ENCODE measurements around the gene TMPRSS3. TPM values are rescaled to one million over a fixed set of nuclear protein-coding genes. Genes with fewer than 3 reads are reported as not detected.

TMPRSS3 gene
- total RNA-seq, 4 donors from 2014 or later: not detected

GRCh38 chr21:42362198-42362597 is 33.7 kb downstream of the TMPRSS3 start:
- Histone ChIP-seq H3K27me3 (peaks cover 0 to 7% of the 10 kb centered on the region in 2 donors), H3K9me3 (peaks cover 0 to 20% (median 0%) of the 10 kb centered on the region in 4 donors), H3K27ac (no peak overlapping the region), H3K4me3 (no peak overlapping the region), H3K36me3 (no peaks in the 10 kb centered on the region), H3K4me1 (no peaks in the 10 kb centered on the region)
- DNase-seq (ENCODE audit: low spot score in 2 of 2): no peak
- TF ChIP-seq CTCF (IDR thresholded peaks at IDR 0.05): no peak
- TF ChIP-seq EP300 (IDR thresholded peaks at IDR 0.05): no peak
- no peak for TF ChIP-seq POLR2A (IDR thresholded peaks at IDR 0.05)
- 63 to 72% methylated on average over 12 of the region's 12 CpGs for WGBS, 2 donors

- H3K4me1 ChIP-seq: no peaks in the 10 kb centered on the region
- H3K27ac ChIP-seq: no peak overlapping the region
- no peaks in the 10 kb centered on the region for H3K36me3 ChIP-seq
- no peak for TF ChIP-seq CTCF (IDR thresholded peaks at IDR 0.05)
- TF ChIP-seq EP300 (IDR thresholded peaks at IDR 0.05): no peak
- TF ChIP-seq POLR2A (IDR thresholded peaks at IDR 0.05): no peak
- no peak overlapping the region for H3K4me3 ChIP-seq
- peaks cover 0 to 29% (median 0%) of the 10 kb centered on the region in 4 donors for H3K9me3 ChIP-seq
- DNase-seq (ENCODE audit: low spot score in 2 of 2): no peak
- H3K27me3 ChIP-seq: peaks cover 0 to 7% of the 10 kb centered on the region in 2 donors
- WGBS, 2 donors: 43 to 44% methylated on average over 6 to 7 of the region's 7 CpGs
Measured at GRCh38 chr21:42361286-42361685, 34.6 kb downstream of the TMPRSS3 start.

GRCh38 chr21:42360317-42360716 is 35.5 kb downstream of the TMPRSS3 start:
- DNase-seq (ENCODE audit: low spot score in 2 of 2): no peak
- Histone ChIP-seq H3K4me1 (no peaks in the 10 kb centered on the region), H3K27ac (no peak overlapping the region), H3K4me3 (no peak overlapping the region), H3K36me3 (no peaks in the 10 kb centered on the region), H3K27me3 (peaks cover 0 to 7% of the 10 kb centered on the region in 2 donors), H3K9me3 (peaks cover 0 to 38% (median 0%) of the 10 kb centered on the region in 4 donors)
- WGBS, 2 donors: 59 to 88% methylated on average over 2 of the region's 2 CpGs
- TF ChIP-seq POLR2A (IDR thresholded peaks at IDR 0.05): no peak
- TF ChIP-seq EP300 (IDR thresholded peaks at IDR 0.05): no peak
- TF ChIP-seq CTCF (IDR thresholded peaks at IDR 0.05): no peak

GRCh38 chr21:42358937-42359336 is 36.9 kb downstream of the TMPRSS3 start:
- WGBS, 2 donors: 84 to 87% methylated on average over 13 of the region's 13 CpGs
- H3K4me1 ChIP-seq: no peaks in the 10 kb centered on the region
- H3K27me3 ChIP-seq: no peaks in the 10 kb centered on the region
- DNase-seq (ENCODE audit: low spot score in 2 of 2): no peak
- no peak for TF ChIP-seq EP300 (IDR thresholded peaks at IDR 0.05)
- no peak for TF ChIP-seq POLR2A (IDR thresholded peaks at IDR 0.05)
- TF ChIP-seq CTCF (IDR thresholded peaks at IDR 0.05): no peak
- no peak overlapping the region for H3K4me3 ChIP-seq
- H3K36me3 ChIP-seq: no peaks in the 10 kb centered on the region
- H3K9me3 ChIP-seq: peaks cover 0 to 50% (median 0%) of the 10 kb centered on the region in 4 donors
- no peak overlapping the region for H3K27ac ChIP-seq

GRCh38 chr21:42358261-42358660 is 37.6 kb downstream of the TMPRSS3 start:
- H3K4me1 ChIP-seq: no peaks in the 10 kb centered on the region
- peaks cover 0 to 50% (median 0%) of the 10 kb centered on the region in 4 donors for H3K9me3 ChIP-seq
- no peaks in the 10 kb centered on the region for H3K36me3 ChIP-seq
- no peaks in the 10 kb centered on the region for H3K27me3 ChIP-seq
- 90 to 91% methylated on average over 12 of the region's 12 CpGs for WGBS, 2 donors
- no peak overlapping the region for H3K27ac ChIP-seq
- no peak overlapping the region for H3K4me3 ChIP-seq
- TF ChIP-seq EP300 (IDR thresholded peaks at IDR 0.05) (no peak), CTCF (IDR thresholded peaks at IDR 0.05) (no peak), POLR2A (IDR thresholded peaks at IDR 0.05) (no peak)
- no peak for DNase-seq (ENCODE audit: low spot score in 2 of 2)
